Activated naive CD4-positive, alpha-beta T cell treated with anti-CD3 and anti-CD28 coated beads, Interleukin-2, amount 10 ng/mL, durations not matched to agents 7 days and 5 days (primary cell): Measurements from ENCODE around the gene CRACDL.

Source experiments
- CTCF ChIA-PET: fragments of 350-600 bp; sonication (Branson Sonifier 250); formaldehyde crosslinking; loops from one replicate; lab custom pipeline; 2021; ENCODE audit warnings: antibody characterized with exemption; lab: Charles Lee
- DNase-seq: peaks from one replicate; pipeline ENCODE4 v3.0.0-alpha.2; 2020
- H3K27ac Mint-ChIP-seq: one replicate; pipeline ENCODE4 v1.8.0; 2021; ENCODE audit warnings: mild to moderate bottlenecking, moderate library complexity, mixed read lengths
- H3K27me3 Mint-ChIP-seq: one replicate; pipeline ENCODE4 v1.8.0; 2021; ENCODE audit warnings: mild to moderate bottlenecking, mixed read lengths
- H3K36me3 Mint-ChIP-seq: one replicate; pipeline ENCODE4 v1.8.0; 2021; ENCODE audit warnings: mixed read lengths
- H3K4me1 Mint-ChIP-seq: one replicate; pipeline ENCODE4 v1.8.0; 2021; ENCODE audit warnings: mixed read lengths
- H3K4me3 Mint-ChIP-seq: one replicate; pipeline ENCODE4 v1.8.0; 2021; ENCODE audit warnings: mild to moderate bottlenecking, moderate library complexity, mixed read lengths
- H3K9me3 Mint-ChIP-seq: one replicate; pipeline ENCODE4 v1.8.0; 2021; ENCODE audit warnings: mixed read lengths

The CRACDL gene

GRCh38 chr2:98782570-98782969, 153.5 kb downstream of the CRACDL start:
- CTCF ChIA-PET: no interaction called here
- peak overlapping the region; percentile 39 for H3K27ac Mint-ChIP-seq
- no peaks in the 10 kb centered on the region for H3K4me1 Mint-ChIP-seq

GRCh38 chr2:98781822-98782221, 154.2 kb downstream of the CRACDL start:
- no peak for DNase-seq
- peaks cover 12% of the 10 kb centered on the region for H3K9me3 Mint-ChIP-seq
- H3K27me3 Mint-ChIP-seq: no peaks in the 10 kb centered on the region
- no peak overlapping the region for H3K27ac Mint-ChIP-seq
- H3K4me1 Mint-ChIP-seq: no peaks in the 10 kb centered on the region
- CTCF ChIA-PET: interaction anchor here (0.8 kb wide), 1 partner anchor 50 kb away, joined by 3 read pairs; no protein-coding TSS in a partner anchor
- no peak overlapping the region for H3K4me3 Mint-ChIP-seq
- peaks cover 11% of the 10 kb centered on the region for H3K36me3 Mint-ChIP-seq

More at GRCh38 chr2:98782570-98782969, 153.5 kb downstream of the CRACDL start:
- Mint-ChIP-seq H3K27me3 (peaks cover 2% of the 10 kb centered on the region), H3K36me3 (peaks cover 11% of the 10 kb centered on the region), H3K9me3 (peaks cover 12% of the 10 kb centered on the region), H3K4me3 (no peak overlapping the region)
- DNase-seq: no peak

- Mint-ChIP-seq H3K9me3 (peaks cover 12% of the 10 kb centered on the region), H3K36me3 (peaks cover 11% of the 10 kb centered on the region), H3K4me3 (no peak overlapping the region), H3K27me3 (no peaks in the 10 kb centered on the region), H3K27ac (no peak overlapping the region), H3K4me1 (peaks cover 4% of the 10 kb centered on the region)
- no peak for DNase-seq
- CTCF ChIA-PET: no interaction called here
Observed at GRCh38 chr2:98778741-98779483, 157.1 kb downstream of the CRACDL start.

GRCh38 chr2:98778151-98778550, 157.9 kb downstream of the CRACDL start:
- H3K27me3 Mint-ChIP-seq: no peaks in the 10 kb centered on the region
- H3K36me3 Mint-ChIP-seq: peaks cover 11% of the 10 kb centered on the region
- peaks cover 11% of the 10 kb centered on the region for H3K4me1 Mint-ChIP-seq
- no peak overlapping the region for H3K4me3 Mint-ChIP-seq
- no peak overlapping the region for H3K27ac Mint-ChIP-seq
- CTCF ChIA-PET: no interaction called here
- peaks cover 12% of the 10 kb centered on the region for H3K9me3 Mint-ChIP-seq
- DNase-seq: no peak

GRCh38 chr2:98777710-98778109, 158.3 kb downstream of the CRACDL start:
- no peak overlapping the region for H3K4me3 Mint-ChIP-seq
- peaks cover 16% of the 10 kb centered on the region for H3K4me1 Mint-ChIP-seq
- peaks cover 12% of the 10 kb centered on the region for H3K9me3 Mint-ChIP-seq
- no peaks in the 10 kb centered on the region for H3K27me3 Mint-ChIP-seq
- no peak for DNase-seq
- CTCF ChIA-PET: no interaction called here
- H3K27ac Mint-ChIP-seq: no peak overlapping the region
- H3K36me3 Mint-ChIP-seq: peaks cover 11% of the 10 kb centered on the region

GRCh38 chr2:98777076-98777475, 158.9 kb downstream of the CRACDL start:
- CTCF ChIA-PET: no interaction called here
- H3K9me3 Mint-ChIP-seq: peaks cover 8% of the 10 kb centered on the region
- H3K27me3 Mint-ChIP-seq: no peaks in the 10 kb centered on the region
- H3K4me3 Mint-ChIP-seq: no peak overlapping the region
- DNase-seq: no peak
- peaks cover 22% of the 10 kb centered on the region for H3K4me1 Mint-ChIP-seq
- peaks cover 7% of the 10 kb centered on the region for H3K36me3 Mint-ChIP-seq
- no peak overlapping the region for H3K27ac Mint-ChIP-seq

GRCh38 chr2:98776136-98776535, 159.9 kb downstream of the CRACDL start:
- Mint-ChIP-seq H3K27me3 (no peaks in the 10 kb centered on the region), H3K27ac (no peak overlapping the region), H3K4me3 (no peak overlapping the region), H3K36me3 (no peaks in the 10 kb centered on the region), H3K4me1 (peaks cover 30% of the 10 kb centered on the region), H3K9me3 (no peaks in the 10 kb centered on the region)
- CTCF ChIA-PET: interaction anchor here (0.6 to 1.7 kb wide), 5 partner anchors 46 to 1094 kb away, joined by 3 to 4 read pairs (median 4); no protein-coding TSS in a partner anchor
- DNase-seq: no peak

GRCh38 chr2:98775146-98775986, 160.7 kb downstream of the CRACDL start:
- DNase-seq: no peak
- CTCF ChIA-PET: interaction anchor here (0.7 to 1.7 kb wide), 3 partner anchors 47 to 58 kb away, joined by 3 to 4 read pairs (median 3); no protein-coding TSS in a partner anchor
- Mint-ChIP-seq H3K4me3 (no peak overlapping the region), H3K27ac (no peak overlapping the region), H3K27me3 (no peaks in the 10 kb centered on the region), H3K4me1 (peaks cover 35% of the 10 kb centered on the region), H3K36me3 (peaks cover 2% of the 10 kb centered on the region), H3K9me3 (no peaks in the 10 kb centered on the region)

GRCh38 chr2:98773907-98774306, 162.1 kb downstream of the CRACDL start:
- Mint-ChIP-seq H3K4me3 (no peak overlapping the region), H3K27me3 (no peaks in the 10 kb centered on the region), H3K27ac (peak overlapping the region; percentile 99), H3K4me1 (peaks cover 50% of the 10 kb centered on the region), H3K36me3 (peaks cover 2% of the 10 kb centered on the region), H3K9me3 (no peaks in the 10 kb centered on the region)
- DNase-seq: no peak
- CTCF ChIA-PET: no interaction called here

GRCh38 chr2:98773169-98773568, 162.9 kb downstream of the CRACDL start:
- peaks cover 7% of the 10 kb centered on the region for H3K36me3 Mint-ChIP-seq
- no peak for DNase-seq
- peak overlapping the region; percentile 86 for H3K4me3 Mint-ChIP-seq
- H3K27ac Mint-ChIP-seq: peak overlapping the region; percentile 99
- no peaks in the 10 kb centered on the region for H3K27me3 Mint-ChIP-seq
- CTCF ChIA-PET: interaction anchor here (5.6 kb wide), 1 partner anchor 43 kb away, joined by 38 read pairs; the partner anchor contains the start of gene MGAT4A
- peaks cover 57% of the 10 kb centered on the region for H3K4me1 Mint-ChIP-seq
- no peaks in the 10 kb centered on the region for H3K9me3 Mint-ChIP-seq

- peaks cover 10% of the 10 kb centered on the region for H3K36me3 Mint-ChIP-seq
- CTCF ChIA-PET: interaction anchor here (5.6 kb wide), 1 partner anchor 42 kb away, joined by 38 read pairs; the partner anchor contains the start of gene MGAT4A
Observed at GRCh38 chr2:98772536-98772935, 163.5 kb downstream of the CRACDL start.

GRCh38 chr2:98771721-98772524, 164.1 kb downstream of the CRACDL start:
- Mint-ChIP-seq H3K4me3 (peak overlapping the region; percentile 86), H3K9me3 (no peaks in the 10 kb centered on the region), H3K27me3 (no peaks in the 10 kb centered on the region), H3K27ac (peak overlapping the region; percentile 99), H3K36me3 (peaks cover 12% of the 10 kb centered on the region), H3K4me1 (peaks cover 70% of the 10 kb centered on the region)
- CTCF ChIA-PET: interaction anchor here (0.6 to 5.6 kb wide), 13 partner anchors 13 to 163 kb away, joined by 3 to 38 read pairs (median 4); partner anchors contain the start of gene MGAT4A
- peak; percentile 82 for DNase-seq

More at GRCh38 chr2:98772536-98772935, 163.5 kb downstream of the CRACDL start:
- Mint-ChIP-seq H3K27me3 (no peaks in the 10 kb centered on the region), H3K4me3 (peak overlapping the region; percentile 86), H3K9me3 (no peaks in the 10 kb centered on the region), H3K4me1 (peaks cover 64% of the 10 kb centered on the region), H3K27ac (peak overlapping the region; percentile 99)
- DNase-seq: no peak

GRCh38 chr2:98771264-98771663, 164.8 kb downstream of the CRACDL start:
- H3K36me3 Mint-ChIP-seq: peaks cover 17% of the 10 kb centered on the region
- CTCF ChIA-PET: interaction anchor here (0.6 to 5.6 kb wide), 13 partner anchors 13 to 164 kb away, joined by 3 to 38 read pairs (median 4); partner anchors contain the start of gene MGAT4A
- DNase-seq: no peak
- H3K27me3 Mint-ChIP-seq: no peaks in the 10 kb centered on the region
- peak overlapping the region; percentile 86 for H3K4me3 Mint-ChIP-seq
- H3K4me1 Mint-ChIP-seq: peaks cover 76% of the 10 kb centered on the region
- peak overlapping the region; percentile 99 for H3K27ac Mint-ChIP-seq
- no peaks in the 10 kb centered on the region for H3K9me3 Mint-ChIP-seq
